ENCODE data around the gene SPO11.

DNA sequence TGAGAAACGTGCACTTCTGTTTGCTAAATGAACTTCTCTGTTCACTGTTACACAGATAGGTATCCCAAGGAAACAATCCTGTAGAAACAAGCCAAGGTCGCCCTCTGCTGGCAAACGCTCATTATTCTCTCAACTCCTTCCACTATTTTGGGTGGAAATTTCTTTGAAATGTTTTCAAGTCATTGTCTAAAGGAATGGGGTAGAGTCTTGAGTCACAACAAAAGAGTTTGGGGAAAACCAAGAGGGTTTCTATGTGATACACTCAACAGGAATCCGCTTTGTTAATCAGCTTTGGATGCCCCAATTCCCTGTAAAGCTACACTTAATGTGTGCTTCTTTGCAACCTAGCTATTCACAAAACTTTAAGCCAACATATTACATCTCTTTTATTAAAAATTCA lies 16.9 kb downstream of the SPO11 start:
- TF ChIP-seq, protein P1, sequence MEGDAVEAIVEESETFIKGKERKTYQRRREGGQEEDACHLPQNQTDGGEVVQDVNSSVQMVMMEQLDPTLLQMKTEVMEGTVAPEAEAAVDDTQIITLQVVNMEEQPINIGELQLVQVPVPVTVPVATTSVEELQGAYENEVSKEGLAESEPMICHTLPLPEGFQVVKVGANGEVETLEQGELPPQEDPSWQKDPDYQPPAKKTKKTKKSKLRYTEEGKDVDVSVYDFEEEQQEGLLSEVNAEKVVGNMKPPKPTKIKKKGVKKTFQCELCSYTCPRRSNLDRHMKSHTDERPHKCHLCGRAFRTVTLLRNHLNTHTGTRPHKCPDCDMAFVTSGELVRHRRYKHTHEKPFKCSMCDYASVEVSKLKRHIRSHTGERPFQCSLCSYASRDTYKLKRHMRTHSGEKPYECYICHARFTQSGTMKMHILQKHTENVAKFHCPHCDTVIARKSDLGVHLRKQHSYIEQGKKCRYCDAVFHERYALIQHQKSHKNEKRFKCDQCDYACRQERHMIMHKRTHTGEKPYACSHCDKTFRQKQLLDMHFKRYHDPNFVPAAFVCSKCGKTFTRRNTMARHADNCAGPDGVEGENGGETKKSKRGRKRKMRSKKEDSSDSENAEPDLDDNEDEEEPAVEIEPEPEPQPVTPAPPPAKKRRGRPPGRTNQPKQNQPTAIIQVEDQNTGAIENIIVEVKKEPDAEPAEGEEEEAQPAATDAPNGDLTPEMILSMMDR (IDR thresholded peaks at IDR 0.05) = peak; percentile 91
- TF ChIP-seq POLR2A (IDR thresholded peaks at IDR 0.05; ENCODE audit: low read length) = no peak
